H1 (cell line): Measurements from ENCODE around the gene C2orf80.

Experiments
- POLR2A ChIP-seq, 2 experiments: IDR thresholded peaks; 1 replicate in 1 of 2; 2 replicates in 1 of 2; pipeline ENCODE4 v1.6.1; 2011; ENCODE audit warnings: low read depth in 2 of 2, low read length in 2 of 2, mild to moderate bottlenecking in 2 of 2; ENCODE audit errors: control extremely low read depth in 1 of 2
- POLR2AphosphoS5 ChIP-seq: IDR thresholded peaks from 2 replicates; pipeline ENCODE4 v1.6.1; 2011; ENCODE audit warnings: low read depth, low read length
- RAD21 ChIP-seq, 2 experiments: IDR thresholded peaks in 1 of 2; conservative IDR thresholded peaks in 1 of 2; 2 replicates each; pipeline ENCODE4 v1.6.1; 2011; ENCODE audit warnings: low read depth in 2 of 2, low read length in 2 of 2, improper control_type of control experiment in 1 of 2, inconsistent platforms in 1 of 2, mild to moderate bottlenecking in 1 of 2, moderate library complexity in 1 of 2
- SIX5 ChIP-seq: IDR thresholded peaks from 2 replicates; pipeline ENCODE4 v1.6.1; 2011; ENCODE audit warnings: mild to moderate bottlenecking, low read depth, low read length
- SRF ChIP-seq: IDR thresholded peaks from 2 replicates; pipeline ENCODE4 v1.6.1; 2011; ENCODE audit warnings: mild to moderate bottlenecking, low read depth, low read length, moderate library complexity
- ZNF274 ChIP-seq: IDR thresholded peaks from 2 replicates; pipeline ENCODE4 v1.7.0; 2012; ENCODE audit warnings: low read length, borderline replicate concordance; ENCODE audit errors: extremely low read depth

DNA sequence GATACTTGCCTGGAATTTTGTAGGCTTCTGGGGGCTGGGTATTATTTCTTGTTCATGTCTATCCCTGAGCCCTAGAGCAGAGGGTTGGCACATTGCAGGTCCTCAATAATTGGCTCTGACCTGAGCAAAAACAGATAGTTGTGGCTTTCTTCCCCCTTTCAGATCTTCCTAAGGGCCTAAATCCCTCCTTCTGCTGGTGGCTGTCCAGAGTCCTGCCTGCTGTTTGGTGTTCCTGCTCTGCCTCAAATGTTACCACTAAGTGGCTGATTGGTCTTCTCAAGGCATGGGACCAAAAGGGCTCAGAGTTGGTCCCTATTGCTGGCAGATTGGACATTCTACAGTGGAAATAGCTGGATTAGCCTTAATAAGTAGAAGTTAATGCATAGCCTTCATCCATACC lies 42.8 kb downstream of the C2orf80 start:
- TF ChIP-seq POLR2A (IDR thresholded peaks at IDR 0.05; ENCODE audit: control extremely low read depth in 1 of 2, low read depth in 2 of 2, low read length in 2 of 2) = no peak
- no peak for TF ChIP-seq POLR2AphosphoS5
- TF ChIP-seq RAD21 (IDR thresholded peaks at IDR 0.05 in 1 of 2, conservative IDR thresholded peaks at IDR 0.05 in 1 of 2; ENCODE audit: low read depth in 2 of 2, low read length in 2 of 2) = no peak
- no peak for TF ChIP-seq ZNF274
- TF ChIP-seq SIX5 = no peak
- no peak for TF ChIP-seq SRF
